Astrocyte (in vitro differentiated cells and primary cell): ENCODE measurements around the gene JAZF1.

Experiments
- EZH2 ChIP-seq: IDR thresholded peaks from 2 replicates; pipeline ENCODE4 v1.6.1; 2012; ENCODE audit warnings: mild to moderate bottlenecking, low read length, inconsistent platforms; ENCODE audit not compliant: insufficient read depth
- TF ChIP-seq, protein P1 (sequence below): IDR thresholded peaks from 2 replicates; pipeline ENCODE4 v1.5.1; 2011; ENCODE audit warnings: low read depth, mild to moderate bottlenecking, inconsistent platforms, low read length, moderate library complexity; ENCODE audit not compliant: insufficient read depth

- no peak for TF ChIP-seq EZH2
- TF ChIP-seq, protein P1, sequence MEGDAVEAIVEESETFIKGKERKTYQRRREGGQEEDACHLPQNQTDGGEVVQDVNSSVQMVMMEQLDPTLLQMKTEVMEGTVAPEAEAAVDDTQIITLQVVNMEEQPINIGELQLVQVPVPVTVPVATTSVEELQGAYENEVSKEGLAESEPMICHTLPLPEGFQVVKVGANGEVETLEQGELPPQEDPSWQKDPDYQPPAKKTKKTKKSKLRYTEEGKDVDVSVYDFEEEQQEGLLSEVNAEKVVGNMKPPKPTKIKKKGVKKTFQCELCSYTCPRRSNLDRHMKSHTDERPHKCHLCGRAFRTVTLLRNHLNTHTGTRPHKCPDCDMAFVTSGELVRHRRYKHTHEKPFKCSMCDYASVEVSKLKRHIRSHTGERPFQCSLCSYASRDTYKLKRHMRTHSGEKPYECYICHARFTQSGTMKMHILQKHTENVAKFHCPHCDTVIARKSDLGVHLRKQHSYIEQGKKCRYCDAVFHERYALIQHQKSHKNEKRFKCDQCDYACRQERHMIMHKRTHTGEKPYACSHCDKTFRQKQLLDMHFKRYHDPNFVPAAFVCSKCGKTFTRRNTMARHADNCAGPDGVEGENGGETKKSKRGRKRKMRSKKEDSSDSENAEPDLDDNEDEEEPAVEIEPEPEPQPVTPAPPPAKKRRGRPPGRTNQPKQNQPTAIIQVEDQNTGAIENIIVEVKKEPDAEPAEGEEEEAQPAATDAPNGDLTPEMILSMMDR: no peak
Observed at GRCh38 chr7:27910326-27910725, 270.3 kb downstream of the JAZF1 start.
